Esophagus muscularis mucosa (tissue), 4 donors: ENCODE results near the gene POLG.

Experiments
- CTCF ChIP-seq, 3 experiments: fragments of 200-600 bp in 2 of 3; fragments of 450-650 bp in 1 of 3; sonication (generic) in 2 of 3; IDR thresholded peaks; one replicate each; pipeline ENCODE4 v1.5.1; 2017 to 2019; ENCODE audit warnings: antibody characterized with exemption in 3 of 3, mild to moderate bottlenecking in 2 of 3, moderate library complexity in 1 of 3
- EP300 ChIP-seq: sonication (generic); formaldehyde crosslinking; IDR thresholded peaks from one replicate; pipeline ENCODE4 v1.6.1; 2017; ENCODE audit warnings: antibody characterized with exemption
- POLR2A ChIP-seq: fragments of 450-650 bp; IDR thresholded peaks from one replicate; pipeline ENCODE4 v1.6.1; 2017; ENCODE audit warnings: antibody characterized with exemption, moderate library complexity, mild to moderate bottlenecking, low read depth
- POLR2AphosphoS5 ChIP-seq, 2 donors: sonication (generic); formaldehyde crosslinking; IDR thresholded peaks; one replicate each; pipeline ENCODE4 v1.6.1; 2017; ENCODE audit warnings: antibody characterized with exemption in 2 of 2

- no peak for TF ChIP-seq CTCF (IDR thresholded peaks at IDR 0.05)
- TF ChIP-seq POLR2AphosphoS5 (IDR thresholded peaks at IDR 0.05), result no peak
- TF ChIP-seq POLR2A, result no peak
- no peak for TF ChIP-seq EP300
Observed at GRCh38 chr15:89308236-89308635, 26.4 kb downstream of the POLG start.
